ENCODE data around the gene PPP1R14C.

The PPP1R14C gene

DNA sequence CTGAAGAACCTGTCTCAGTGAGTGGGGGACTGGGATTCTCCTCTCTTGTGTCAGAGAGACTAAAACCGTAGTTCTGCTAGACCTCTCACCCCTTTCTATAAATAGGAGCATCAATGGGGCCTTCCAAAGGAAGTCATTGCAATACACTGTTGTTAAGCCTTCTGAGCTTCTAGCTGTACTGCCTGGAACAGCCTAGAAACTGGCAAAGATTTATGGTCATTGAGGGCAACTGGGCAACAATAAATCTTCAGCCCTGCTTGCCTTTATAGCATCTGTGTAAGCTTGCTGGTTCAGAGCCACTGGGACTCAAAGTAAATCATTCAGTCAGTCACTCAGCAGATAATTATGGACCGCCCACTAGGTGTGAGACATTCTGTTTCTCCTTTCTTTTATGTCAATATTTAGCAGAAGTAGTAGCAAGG is 53.2 kb downstream of the PPP1R14C start:
- DNase-seq (ENCODE audit: low read depth), result no peak

DNA sequence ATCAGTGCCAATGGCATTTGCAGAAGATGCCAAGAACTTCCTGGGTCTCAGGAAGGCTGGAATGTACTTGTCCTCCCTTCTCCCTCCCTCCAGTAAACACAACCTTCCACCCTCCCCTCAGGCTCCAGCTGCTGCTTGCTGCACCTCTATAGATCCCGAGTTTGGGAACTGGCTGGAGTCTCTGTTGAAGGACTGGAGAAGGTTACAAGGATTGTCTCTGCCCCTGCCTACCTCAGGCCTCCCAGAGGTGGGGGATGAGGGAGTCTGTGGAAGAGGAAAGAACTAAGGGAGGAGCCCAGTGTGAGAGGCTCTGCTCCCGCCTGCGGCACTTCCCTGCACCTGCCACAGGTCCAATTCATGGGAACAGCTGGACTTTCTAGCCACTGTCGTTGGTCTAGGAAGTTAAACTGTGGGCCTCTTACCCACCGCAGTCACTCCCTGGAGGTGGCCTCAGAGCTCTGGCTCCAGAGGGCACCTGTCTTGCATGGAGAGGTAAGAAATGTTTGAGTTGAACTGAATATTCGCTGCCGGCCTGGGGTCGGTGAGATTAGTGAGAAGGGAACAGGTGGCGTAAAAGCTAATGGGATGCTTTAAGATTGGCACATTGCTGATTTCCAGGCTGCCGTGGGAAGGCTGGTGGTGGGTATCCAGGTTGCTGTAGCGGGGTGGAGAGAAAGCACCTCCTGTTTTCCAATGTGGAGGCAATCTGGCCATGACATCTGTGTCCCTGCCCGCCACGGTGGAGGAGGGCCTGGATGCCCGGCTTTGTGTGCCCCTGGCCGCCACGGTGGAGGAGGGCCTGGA is 54.3 kb downstream of the PPP1R14C start:
- DNase-seq (ENCODE audit: low read depth), result no peak

DNA sequence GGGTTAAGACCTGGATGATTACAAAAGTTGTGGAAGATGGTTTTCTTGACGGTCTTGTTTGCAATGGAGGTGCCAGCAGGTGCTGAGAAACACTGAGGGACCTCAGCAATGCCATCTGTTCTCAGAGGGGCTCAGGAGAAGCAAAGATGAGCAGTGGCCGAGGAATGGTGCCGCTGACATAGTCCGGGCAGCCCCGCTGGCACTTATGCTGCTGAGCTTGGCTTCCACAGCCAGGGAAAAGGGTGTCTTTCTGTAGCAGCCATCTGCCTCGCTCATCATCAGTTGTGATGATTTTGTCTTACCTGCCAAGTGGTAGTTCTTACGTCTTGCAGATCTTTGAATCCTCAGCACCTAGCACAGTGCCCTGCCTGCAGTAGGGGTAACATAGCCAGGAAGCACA is 55.7 kb downstream of the PPP1R14C start:
- DNase-seq (ENCODE audit: low read depth), result no peak

DNA sequence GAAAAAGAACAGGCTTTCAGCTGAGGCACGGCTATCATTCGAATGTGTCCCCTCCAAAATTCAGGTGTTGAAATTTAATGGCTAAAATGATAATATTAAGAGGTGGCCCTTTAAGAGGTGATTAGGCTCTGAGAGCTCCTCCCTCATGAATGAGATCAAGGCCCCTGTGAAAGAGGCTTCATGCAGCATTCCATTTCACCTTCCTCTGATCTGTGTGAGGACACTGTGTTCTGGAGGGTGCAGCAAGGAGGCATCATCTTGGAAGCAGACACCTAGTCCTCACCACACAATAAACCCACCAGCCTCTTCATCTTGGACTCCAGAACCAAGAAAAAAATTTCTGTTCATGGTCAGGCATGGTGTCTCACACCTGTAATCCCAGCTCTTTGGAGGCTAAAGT is 56.4 kb downstream of the PPP1R14C start:
- DNase-seq (ENCODE audit: low read depth), result no peak

DNA sequence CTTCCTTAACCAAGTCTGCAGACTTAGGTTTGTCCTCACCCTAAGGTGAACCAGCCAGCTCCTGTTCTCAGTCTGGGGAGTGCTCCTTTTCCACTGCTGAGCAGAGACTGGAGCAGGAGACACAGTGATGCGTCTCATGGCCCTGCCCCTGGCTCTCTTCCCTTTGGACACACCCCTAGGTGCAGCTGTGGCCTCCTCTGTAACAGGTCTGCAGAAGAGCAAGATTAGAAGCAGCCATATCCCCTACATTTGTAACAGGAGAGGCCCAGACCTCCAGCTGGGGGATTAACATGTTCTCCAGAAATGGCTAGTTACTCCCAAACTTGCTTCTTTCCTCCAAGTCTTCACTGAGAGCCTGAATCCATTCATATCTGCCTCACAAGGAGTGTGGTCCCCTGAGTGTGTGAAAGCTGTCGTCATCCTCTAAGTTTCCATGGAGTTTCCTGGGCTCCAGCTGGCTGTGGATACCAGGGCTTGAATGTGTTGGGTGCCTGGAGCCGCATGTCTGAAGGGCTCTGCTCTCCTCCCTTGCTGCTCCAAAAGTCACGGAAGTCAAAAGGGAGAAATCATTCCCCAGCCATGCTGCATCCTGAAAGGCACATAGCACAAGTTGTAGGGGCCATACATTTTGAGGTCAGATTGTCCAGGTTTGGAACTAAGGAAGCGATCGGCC is 57.7 kb downstream of the PPP1R14C start:
- no peak for DNase-seq (ENCODE audit: low read depth)

DNA sequence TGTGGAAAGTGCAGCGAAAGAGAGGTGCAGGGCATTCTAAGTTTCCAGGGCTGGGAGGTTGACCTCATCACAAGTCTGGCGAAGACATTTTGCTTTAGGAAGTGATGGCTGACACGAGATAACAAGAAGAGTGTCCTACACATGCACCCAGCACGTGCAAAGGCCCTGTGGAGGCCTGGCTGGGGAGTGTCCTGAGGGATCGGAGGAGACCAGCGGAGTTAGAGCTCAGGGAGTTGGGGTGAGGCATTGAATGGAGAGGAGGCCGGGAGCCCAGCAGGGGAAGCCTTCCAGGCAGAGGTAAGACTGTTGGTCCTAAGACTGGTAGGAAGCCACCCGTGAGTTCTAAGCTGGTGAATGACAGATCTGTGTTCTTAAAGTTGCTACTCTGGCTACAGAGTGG is 58.4 kb downstream of the PPP1R14C start:
- no peak for DNase-seq (ENCODE audit: low read depth)

DNA sequence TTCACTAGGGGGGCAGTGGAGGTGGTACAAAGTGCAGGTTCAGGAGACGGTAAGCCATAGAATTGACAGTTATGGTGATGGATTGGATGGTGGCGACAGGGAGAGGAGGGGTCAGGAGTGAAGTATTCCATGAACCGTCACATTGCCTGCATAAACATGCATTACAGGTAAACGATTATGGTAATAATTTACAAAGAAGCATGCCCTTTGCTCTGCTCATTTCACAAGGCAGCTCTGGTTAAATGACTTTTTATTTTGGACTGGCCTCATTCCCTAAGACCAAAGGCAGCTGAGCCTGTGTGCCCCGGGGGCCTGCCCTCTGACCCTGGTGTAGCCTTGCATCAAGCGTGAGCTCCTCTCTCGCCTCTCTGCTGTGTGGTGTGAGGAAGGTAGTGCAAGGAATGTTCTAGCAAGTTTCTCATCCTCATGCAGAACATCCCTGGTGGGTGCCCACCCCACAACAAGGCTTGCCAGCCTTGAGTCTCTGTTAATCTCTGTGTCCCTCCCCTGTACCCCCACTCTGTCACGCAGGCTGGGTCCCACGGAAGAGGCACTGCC is 59.0 kb downstream of the PPP1R14C start:
- no peak for DNase-seq (ENCODE audit: low read depth)

DNA sequence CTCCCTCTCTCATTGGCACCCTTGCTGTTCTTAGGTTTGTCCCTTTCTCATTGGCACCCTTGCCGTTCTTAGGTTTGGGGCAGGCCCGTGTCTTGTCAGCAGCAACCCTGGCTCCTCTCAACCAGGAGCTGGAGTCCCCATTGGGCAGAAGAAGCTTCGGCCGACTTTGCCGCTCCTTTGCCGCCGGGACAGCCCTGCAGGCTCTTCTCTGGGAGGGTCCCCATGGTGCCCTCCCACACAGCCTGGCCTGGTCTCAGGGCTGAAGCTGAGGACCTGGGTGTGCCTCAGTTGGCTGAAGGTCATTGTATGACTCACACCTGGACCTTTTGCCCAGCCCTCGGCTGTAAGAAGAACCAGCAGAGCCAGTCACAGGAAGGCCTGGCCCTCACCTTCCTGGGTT is 59.6 kb downstream of the PPP1R14C start:
- no peak for DNase-seq (ENCODE audit: low read depth)

DNA sequence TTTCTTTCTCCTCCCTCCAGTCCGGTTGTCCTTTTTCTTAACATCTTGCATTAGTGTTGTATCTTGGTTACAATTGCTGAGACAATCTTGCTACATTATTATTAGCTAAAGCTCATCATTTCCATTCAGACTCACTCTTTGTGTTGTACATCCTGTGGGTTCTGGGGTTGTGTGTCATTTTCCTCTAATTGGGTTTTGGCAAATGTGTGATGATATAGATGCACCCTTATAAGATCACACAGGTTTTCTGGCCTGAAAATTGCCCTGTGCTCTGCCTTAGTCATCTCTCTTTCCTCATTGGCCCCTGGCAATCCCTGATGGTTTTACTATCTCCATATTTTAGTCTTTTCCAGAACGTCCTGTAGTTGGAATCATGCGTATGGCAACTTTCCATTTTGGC is 60.1 kb downstream of the PPP1R14C start:
- no peak for DNase-seq (ENCODE audit: low read depth)

DNA sequence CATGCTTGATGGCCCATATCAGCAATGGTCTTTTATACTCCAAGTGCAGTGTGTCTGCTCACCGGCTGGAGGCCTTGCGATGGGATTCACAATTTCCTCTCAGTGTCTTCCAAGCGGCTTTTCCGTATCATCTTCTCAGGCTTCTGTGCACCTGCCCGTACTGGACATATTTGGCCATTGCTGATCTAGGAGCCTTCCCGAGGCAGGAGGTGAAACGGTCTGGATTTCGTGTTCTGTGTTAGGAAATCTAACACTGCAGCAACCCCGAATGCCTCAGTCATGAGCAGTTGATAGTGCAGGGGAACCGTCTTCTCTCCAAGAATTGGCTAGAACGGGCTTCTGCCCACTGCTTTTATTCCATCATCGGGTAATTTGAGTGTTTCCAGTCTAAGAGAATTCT is 60.5 kb downstream of the PPP1R14C start:
- no peak for DNase-seq (ENCODE audit: low read depth)

DNA sequence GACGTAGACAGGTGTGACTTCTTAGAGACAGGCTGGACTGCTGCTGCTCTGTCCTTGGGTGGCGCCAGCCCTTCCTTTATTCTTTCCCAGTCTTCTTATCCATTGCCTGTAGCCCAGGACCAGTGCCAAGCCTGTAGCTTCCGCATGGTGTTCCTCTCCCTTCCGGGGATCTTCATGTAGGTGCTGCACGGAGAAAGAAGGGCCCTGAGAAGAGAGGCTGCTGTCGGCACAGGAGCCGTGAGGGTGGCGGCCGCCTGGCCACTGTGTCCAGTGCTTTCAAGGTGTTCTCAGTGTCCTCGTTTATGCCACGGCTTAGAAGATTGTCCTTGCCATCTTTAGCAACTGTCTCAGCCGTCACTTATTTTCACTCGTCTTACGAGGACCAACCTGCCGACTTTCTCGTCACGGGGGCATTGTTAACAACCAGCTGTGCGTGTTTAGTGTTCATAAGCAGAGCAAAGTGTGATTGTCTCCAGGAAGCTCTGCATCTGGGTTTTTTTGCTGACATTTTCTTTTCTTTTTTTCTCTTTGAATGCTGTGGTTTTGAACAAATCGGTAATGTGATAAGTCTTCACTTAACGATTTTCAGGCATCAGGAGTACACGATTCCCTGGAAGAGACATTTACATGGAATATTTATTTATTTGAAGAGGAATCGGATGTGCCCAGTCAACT is 61.2 kb downstream of the PPP1R14C start:
- DNase-seq (ENCODE audit: low read depth), result no peak

DNA sequence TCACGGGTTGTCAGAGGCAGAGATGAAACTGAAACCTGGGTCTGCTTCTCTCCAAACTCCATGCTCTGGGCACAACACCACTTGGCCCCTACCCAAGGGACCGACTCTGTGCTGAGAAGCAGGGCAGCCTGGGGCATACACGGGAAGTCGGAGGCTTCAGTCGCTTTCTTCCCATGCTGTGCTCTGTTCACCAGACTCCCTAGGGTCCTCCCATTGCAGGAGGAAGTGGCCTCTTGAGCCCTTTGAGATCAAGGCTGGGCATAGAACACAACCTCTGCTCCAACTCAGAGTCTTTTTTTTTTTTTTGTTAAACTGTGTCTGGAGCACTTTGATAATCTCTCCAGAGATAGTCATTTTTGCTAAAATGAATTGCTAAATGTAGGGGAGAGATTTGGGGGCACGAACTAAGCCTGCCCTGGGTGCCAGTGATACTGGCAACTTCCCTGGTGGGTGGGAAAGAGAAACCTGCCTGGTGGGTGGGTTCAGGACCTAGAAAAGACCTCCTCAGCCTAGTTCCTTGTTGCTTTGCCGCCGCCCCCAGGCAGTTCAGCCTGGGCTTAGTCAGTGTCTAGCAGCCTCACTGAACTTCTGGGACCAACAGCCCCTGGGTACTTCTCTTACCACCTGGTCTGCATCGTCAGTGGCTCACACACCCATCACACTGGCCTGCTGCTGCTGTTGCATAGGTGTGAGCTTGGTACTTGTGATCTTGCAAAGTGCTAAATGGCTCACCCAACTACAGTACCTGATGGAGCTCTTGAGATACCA is 62.0 kb downstream of the PPP1R14C start:
- DNase-seq (ENCODE audit: low read depth), result no peak

DNA sequence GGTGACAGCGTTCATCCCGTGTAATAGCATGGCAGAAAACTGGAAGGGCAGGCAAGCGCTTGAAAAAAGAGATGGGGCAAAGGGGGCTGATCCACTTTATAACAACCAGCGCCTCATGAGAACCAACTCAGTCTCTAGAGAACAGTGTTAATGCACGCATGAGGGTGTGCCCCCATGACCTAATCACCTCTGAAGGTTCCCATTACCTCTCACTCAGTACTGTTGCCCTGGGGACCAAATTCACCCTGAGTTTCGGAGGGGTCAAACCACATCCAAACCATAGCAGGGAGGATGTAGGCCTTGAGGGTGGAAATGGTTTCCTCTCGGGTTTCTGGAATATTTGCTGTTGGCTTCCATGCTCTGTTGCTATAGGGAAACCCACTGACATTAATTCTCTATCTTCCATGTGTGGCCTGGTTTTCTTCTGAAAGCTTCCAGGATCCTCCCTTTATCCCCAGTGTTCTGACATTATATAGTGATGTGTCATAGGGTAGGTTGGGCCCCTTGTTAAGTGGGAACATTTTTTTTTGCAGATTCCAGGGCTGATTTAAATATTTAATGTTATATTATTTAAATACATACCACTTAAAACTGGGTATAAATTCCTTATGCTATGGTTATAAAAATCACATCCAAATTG is 65.2 kb downstream of the PPP1R14C start:
- no peak for DNase-seq (ENCODE audit: low read depth)

DNA sequence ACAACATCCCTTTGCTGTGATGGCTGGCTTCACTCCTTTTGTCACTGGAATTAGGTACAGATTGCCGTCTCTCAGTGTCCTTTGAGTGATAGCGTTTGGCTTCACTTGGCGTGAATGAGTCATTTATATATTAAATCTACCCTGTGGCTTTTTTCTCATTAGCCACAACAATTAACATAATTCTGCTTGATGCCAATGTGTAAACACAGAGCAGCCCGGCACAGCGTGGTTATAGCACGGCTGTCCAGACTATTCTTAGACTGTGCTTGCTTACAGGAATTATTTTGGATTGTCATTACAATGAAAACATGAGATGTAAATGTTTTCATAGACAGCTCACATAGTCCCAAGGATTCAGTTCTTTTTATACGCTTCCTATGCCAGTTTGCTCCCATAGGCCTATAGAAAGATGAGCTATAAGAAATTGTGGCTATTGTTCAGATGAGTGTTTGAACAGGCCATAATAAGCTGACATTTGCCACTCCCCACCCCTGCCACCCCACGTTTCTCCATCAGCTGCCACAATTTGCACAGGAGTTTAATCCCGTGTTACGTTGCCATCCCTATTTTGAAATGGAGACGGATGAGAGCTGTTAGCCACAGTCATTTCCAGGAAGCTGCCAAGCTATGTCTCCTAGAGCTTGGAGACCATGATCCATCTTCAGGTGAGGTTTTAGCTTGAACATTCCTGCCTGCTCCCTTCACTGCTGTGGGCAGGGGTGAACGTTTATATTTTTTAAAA is 65.9 kb downstream of the PPP1R14C start:
- DNase-seq (ENCODE audit: low read depth), result no peak

DNA sequence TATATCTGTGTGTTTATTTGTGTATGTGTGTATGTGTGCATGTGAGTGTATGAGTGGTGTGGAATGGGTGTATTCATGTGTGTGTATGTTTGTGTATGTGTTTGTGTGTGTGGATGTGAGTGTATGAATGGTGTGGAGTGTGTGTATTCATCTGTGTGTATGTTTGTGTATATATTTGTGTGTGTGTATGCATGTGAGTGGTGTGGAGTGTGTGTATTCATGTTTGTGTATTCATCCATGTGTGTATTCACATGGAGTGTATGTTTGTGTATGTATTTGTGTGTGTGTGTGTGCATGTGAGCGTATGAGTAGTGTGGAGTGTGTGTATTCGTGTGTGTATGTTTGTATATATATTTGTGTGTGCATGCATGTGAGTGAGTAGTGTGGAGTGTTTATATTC is 66.6 kb downstream of the PPP1R14C start:
- no peak for DNase-seq (ENCODE audit: low read depth)

DNA sequence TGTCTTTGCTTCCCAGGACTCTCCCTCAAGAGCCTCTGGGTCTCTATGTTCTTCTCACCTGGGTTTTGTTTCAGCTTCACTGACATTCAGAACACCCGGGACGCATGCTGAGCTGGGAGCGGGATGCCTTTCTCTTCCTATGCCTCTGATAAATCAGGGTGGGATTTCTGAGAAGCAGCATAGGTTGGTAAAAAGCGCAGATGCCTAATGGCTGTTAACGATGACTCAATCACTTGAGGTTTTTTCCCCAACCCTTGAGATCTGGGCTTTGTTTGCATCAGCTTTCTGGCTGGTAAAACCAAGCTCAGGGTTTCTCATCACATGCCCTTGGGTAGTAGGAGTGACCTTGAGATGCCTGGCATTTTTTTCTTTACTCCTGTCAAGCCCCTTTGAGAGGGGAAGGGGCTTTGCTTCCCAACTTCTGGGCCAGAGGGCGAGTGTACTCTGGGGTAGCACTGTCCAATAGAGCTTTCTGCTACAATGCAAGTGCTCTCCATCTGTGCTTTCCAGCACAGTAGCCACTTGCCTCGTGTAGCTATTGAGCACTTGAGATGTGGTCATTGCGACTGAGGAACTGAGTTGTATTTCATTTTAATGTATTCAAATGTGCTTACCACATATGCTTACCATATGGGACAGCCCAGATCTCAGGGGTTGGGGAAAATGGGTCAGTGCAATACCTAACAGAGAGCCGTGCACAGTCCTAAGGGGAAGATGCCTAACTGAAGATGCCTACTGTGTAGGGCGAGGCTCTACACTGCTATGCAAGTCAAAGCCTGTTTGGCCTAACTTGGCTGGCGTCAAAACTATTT is 69.1 kb downstream of the PPP1R14C start:
- DNase-seq (ENCODE audit: low read depth), result no peak

DNA sequence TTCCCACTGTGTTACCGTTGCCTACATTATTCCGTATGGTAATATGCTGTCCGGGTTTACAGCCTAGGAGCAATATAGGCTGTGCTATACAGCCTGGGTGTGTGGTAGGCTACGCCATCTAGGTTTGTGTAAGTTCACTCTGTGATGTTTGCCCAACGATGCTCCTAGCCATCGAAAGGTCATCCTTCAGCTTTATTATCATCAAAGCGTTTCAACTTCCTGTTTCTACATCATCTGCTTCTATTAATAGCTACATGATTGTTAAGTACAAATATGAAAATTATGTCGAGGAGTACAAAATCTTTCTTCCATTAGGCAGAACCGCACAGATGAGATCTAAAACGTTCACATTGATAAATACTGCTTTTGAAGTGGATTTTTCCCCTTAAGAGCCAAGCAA is 69.9 kb downstream of the PPP1R14C start:
- no peak for DNase-seq (ENCODE audit: low read depth)

DNA sequence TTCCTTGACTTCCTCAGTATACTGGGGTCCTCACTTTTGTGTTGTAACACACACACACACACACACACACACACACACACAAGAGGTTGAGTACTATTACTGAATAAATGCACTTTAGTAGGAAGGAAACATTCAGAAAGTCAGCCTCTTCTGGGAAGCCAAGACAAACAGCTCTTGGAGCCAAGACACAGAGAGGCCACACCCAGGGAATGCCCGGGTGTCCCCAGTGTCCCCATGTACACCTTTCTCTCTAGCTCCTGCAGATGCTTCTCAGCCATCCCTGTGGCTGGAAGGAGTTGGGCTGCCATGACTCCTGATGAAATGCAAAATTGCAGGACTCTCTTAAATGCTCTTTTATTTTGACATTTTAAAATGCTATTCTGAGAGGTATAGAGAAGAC is 70.5 kb downstream of the PPP1R14C start:
- no peak for DNase-seq (ENCODE audit: low read depth)

DNA sequence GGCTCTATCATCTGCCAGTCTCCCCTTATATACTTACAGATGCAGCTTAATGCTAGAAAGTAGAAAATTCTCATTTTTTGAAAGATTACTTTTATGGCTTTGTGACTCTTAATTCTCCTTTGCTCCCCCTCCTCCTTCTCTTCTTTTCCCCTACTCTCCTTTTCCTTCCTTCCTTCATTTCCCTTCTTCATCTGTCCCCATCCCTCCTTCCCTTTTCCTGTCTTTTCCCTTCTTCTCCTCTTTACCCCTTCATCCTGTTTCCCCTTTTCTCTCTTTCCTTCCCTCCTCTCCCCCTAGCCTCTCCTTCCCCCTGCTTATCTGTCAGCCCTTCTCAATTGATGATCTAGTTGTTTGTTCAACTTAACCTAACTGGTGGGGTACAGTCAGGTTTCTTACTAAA is 71.5 kb downstream of the PPP1R14C start:
- DNase-seq (ENCODE audit: low read depth), result no peak
